ENCODE measurements around the gene CHST5.

The CHST5 gene

GRCh38 chr16:75486676-75487313 is 49.1 kb downstream of the CHST5 start:
- H3K4me3 ChIP-seq (ENCODE audit: low read depth, low read length) = no peak overlapping the region
- in situ Hi-C loops (cut with HindIII; ENCODE audit: low sequenced_read_pairs) = no loop called here
- no peak for DNase-seq (ENCODE audit: low read depth, low spot score)
- TF ChIP-seq CTCF (IDR thresholded peaks at IDR 0.05; ENCODE audit: low read depth, low read length) = no peak

GRCh38 chr16:75486014-75486675 is 49.8 kb downstream of the CHST5 start:
- no peak for TF ChIP-seq CTCF (IDR thresholded peaks at IDR 0.05; ENCODE audit: low read depth, low read length)
- H3K4me3 ChIP-seq (ENCODE audit: low read depth, low read length) = no peak overlapping the region
- no peak for DNase-seq (ENCODE audit: low read depth, low spot score)
- in situ Hi-C loops (cut with HindIII; ENCODE audit: low sequenced_read_pairs) = no loop called here

GRCh38 chr16:75485230-75486013 is 50.5 kb downstream of the CHST5 start:
- no peak for TF ChIP-seq CTCF (IDR thresholded peaks at IDR 0.05; ENCODE audit: low read depth, low read length)
- DNase-seq (ENCODE audit: low read depth, low spot score) = no peak
- in situ Hi-C loops (cut with HindIII; ENCODE audit: low sequenced_read_pairs) = no loop called here

GRCh38 chr16:75483222-75483621 is 52.7 kb downstream of the CHST5 start:
- no peak overlapping the region for H3K4me3 ChIP-seq (ENCODE audit: low read depth, low read length)
- no peak for TF ChIP-seq CTCF (IDR thresholded peaks at IDR 0.05; ENCODE audit: low read depth, low read length)
- peak; percentile 55 for DNase-seq (ENCODE audit: low read depth, low spot score)
- in situ Hi-C loops (cut with HindIII; ENCODE audit: low sequenced_read_pairs) = no loop called here

More at GRCh38 chr16:75485230-75486013, 50.5 kb downstream of the CHST5 start:
- no peak overlapping the region for H3K4me3 ChIP-seq (ENCODE audit: low read depth, low read length)

- H3K4me3 ChIP-seq (ENCODE audit: low read depth, low read length) = no peak overlapping the region
- TF ChIP-seq CTCF (IDR thresholded peaks at IDR 0.05; ENCODE audit: low read depth, low read length) = no peak
- in situ Hi-C loops (cut with HindIII; ENCODE audit: low sequenced_read_pairs) = no loop called here
- DNase-seq (ENCODE audit: low read depth, low spot score) = no peak
Measured at GRCh38 chr16:75482434-75483205, 53.3 kb downstream of the CHST5 start.

GRCh38 chr16:75481475-75481874 is 54.4 kb downstream of the CHST5 start:
- no peak for TF ChIP-seq CTCF (IDR thresholded peaks at IDR 0.05; ENCODE audit: low read depth, low read length)
- in situ Hi-C loops (cut with HindIII; ENCODE audit: low sequenced_read_pairs) = no loop called here
- no peak overlapping the region for H3K4me3 ChIP-seq (ENCODE audit: low read depth, low read length)
- no peak for DNase-seq (ENCODE audit: low read depth, low spot score)
